GM21786 (cell line): ENCODE measurements around the gene TYSND1.
A peak's percentile ranks its signal among the peaks of the same experiment; 100 is the strongest.
"Not testable (repeated sequence)": the region's sequence is repeated elsewhere in the genome, so short reads cannot be mapped to it uniquely, and the experiment has no call there.

Experiments
- ATAC-seq: cut with Tn5 transposase; IDR thresholded peaks from one replicate; pipeline ENCODE4 v1.9.1; 2021; ENCODE audit not compliant: unreplicated experiment

The TYSND1 gene

DNA sequence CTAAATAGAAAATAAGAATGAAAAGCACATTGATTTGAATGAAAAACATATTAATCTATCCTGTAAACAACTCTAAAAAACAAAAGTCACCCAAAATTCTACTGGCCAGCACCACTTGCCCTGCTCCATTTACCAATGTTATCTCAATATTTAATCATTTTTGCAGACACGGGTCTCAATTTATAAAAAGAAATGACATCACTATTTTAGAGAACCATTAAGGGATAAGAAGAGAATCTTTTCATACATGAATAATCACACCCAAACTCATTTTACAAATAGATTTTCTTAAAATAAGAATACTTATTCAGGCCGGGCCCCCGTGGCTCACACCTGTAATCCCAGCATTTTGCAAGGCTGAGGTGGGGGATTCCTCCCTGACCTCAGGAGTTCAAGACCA, 19.9 kb upstream of the TYSND1 start:
- no peak for ATAC-seq

DNA sequence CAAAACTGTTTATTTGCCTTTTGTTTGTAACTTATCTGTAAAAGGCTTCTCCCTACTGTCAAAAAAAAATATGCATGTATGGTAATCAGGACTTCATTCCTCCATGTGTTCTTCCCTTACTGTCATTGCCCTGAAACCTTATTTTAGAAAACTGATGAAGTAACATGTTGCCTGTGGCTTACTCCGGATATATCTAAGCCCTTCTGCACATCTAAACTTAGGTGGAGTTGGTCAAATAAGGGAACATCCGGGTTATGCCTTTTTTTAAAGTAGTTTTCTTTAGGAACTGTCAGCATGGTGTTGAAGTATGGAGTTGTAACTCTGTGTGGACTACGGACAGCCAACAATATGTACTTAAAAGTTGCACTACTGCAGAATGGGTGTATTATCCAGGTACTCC, 17.7 kb upstream of the TYSND1 start:
- ATAC-seq, result no peak

DNA sequence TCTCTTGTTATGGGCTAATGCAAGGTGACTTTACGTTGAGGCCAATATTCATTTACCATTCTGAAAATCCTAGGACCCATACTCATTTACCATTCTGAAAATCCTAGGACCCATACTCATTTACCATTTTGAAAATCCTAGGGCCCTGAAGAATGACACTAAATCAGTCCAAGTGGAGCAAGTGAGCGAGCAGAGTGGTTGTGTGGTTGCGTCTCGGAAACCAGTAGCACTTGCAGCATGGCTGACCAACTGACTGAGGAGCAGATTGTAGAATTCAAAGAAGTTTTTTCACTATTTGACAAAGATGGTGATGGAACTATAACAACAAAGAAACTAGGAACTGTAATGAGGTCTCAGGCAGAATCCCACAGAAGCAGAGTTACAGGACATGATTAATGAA, 16.9 kb upstream of the TYSND1 start:
- no peak for ATAC-seq

DNA sequence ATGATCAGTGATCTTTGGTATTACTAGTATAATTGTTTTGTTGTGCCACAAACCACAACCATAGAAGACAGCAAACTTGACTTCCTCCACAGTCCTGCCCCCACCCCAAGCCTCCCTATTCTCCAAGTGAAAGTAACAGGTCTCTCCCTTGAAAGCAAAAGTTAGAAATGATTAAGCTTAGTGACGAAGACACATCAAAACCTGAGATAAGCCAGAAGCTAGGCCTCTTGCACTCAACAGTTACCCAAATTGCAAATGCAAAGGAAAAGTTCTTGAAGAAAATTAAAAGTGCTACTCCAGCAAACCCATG, 16.3 kb upstream of the TYSND1 start:
- peak; percentile 95 for ATAC-seq

DNA sequence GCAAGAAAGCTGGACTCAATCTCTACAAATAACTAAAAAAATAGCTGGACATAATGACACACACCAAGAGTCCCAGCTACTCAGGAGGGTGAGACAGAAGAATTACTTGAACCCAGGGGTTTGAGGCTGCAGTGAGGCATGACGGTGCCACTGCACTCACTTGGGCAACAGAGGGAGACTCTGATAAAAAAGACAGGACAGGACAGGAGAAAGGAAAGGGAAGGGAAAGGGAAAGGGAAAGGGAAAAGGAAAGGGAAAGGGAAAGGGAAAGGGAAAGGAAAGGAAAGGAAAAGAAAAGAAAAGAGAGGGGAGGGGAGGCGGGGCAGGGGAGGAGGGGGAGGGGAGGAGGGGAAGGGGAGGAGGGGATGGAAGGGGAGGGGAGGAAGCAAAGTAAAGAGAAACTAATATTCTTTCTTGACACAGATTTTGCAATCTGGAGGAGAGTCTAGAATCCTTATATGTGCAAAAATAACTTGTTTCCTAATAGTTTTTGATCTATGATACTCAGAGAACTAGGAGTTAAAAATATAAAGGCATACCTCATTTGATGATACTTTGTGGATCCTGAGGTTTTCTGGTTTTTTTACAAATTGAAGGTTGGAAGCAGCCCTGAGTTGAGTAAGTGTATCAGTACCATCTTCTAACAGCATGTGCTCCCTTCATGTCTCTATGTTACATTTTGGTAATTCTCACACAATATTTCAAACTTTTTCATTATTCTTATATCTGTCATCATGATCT, 15.8 kb upstream of the TYSND1 start:
- no peak for ATAC-seq

DNA sequence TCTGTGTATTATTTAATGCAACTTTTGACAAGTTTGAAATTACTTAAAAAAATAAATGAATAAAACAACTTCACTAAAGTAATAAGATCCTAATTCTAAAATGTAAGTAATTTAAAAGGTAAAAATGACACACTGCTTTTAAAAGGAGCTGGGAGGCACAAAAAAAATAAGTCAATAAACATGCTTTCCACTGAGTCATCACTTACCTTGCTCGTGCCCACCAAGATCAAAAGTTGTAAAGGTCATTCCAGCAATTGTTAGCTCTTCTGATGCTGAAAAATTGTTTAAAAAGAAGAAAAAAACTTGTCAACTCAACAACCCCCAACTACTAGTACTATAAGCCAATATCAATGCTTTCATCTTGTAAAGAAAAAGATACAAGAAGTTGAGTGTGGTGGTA, 14.3 kb upstream of the TYSND1 start:
- ATAC-seq, result no peak

DNA sequence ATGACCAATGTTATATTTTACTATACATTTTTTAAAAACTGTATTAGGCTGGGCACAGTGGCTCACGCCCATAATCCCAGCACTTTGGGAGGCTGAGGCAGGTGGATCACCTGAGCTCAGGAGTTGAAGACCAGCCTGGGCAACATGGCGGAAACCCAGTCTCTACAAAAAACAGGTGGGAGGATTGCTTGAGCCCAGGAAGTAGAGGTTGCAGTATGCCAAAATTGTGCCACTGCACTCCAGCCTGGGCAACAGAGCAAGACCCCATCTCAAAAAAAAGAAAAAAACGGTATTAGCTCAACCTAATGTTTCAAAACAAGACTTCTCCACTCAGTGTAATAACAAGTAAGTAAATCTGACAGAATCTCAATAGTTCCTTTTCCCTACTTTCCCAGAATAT, 12.9 kb upstream of the TYSND1 start:
- ATAC-seq, result not testable (repeated sequence)

DNA sequence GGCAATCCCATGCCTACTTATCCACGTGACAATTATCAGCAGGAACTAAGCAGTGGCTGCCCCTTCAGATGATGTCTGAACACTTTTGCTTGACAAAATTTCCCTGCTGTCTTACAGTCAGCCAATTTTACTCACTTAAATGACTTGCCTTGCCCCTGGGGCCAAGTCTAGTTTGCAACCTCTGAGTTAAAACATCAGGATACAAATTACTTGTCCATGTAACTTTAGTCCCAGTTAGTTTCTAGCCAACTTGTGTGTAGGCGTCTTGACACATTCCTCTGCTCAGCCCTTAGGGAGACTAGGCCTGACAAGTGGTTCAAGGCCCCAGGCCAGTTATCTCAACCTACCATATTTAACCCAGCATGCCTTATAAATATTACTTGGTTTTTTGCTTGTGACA, 11.6 kb upstream of the TYSND1 start:
- ATAC-seq, result no peak

DNA sequence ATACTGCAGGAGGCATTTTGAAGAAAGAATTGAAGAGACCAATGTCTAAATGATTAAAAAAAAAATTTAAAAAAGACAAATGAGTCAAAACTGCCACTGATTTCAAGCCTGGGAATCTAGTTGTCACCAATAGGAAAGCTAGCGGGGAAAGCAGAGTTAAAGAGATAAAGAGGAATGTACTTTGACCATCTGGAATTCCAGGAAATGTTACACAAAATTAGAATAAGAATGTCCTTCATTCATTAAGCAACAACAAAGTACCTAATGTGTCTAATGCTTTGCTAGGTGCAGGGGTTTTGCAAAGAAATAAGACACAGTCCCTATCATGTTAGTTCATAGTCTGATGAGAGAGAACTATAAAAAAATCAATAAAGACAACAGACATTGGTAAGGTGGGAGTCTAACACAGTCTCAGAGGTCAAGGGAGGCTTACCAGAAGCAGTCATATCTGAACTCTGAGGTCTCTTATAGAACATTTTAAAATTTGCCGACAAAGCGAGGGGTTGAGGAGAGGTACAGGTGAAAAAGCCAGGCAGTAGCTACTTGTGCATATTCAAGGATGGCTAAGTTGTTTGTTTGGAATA, 8.8 kb upstream of the TYSND1 start:
- no peak for ATAC-seq

DNA sequence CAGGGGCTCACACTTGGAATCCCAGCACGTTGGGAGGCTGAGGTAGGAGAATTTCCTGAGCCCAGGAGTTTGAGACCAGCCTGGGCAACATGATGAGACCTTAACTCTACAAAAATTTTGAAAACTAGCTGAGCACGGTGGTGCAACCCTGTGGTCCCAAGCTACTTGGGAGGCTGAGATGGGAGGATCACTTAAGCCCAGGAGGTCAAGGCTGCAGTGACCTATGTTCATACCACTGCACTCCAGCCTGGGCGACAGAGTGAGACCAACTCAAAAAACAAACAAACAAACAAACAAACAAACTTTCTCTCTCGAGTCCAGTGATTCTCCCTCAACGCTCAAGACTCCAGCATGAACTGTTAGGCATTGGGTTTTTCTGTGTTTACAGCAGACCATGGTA, 2.0 kb upstream of the TYSND1 start:
- ATAC-seq, result no peak

DNA sequence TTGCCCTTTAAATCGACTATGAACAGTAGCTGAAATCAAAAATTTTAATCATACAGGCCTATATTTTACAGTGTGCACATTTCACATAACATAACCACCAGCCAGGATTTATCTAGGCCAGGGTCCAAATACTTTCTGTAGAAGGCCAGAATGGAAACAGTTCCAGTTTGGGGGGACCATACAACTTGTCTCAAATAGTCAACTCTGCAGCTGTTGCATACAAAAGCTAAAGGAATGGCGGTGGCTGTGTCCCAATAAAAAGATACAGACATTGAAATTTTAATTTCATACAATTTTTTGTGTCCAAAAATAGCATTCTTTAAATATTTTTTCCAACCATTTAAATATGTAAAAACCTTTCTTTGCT, 742 bp upstream of the TYSND1 start:
- ATAC-seq, result no peak

DNA sequence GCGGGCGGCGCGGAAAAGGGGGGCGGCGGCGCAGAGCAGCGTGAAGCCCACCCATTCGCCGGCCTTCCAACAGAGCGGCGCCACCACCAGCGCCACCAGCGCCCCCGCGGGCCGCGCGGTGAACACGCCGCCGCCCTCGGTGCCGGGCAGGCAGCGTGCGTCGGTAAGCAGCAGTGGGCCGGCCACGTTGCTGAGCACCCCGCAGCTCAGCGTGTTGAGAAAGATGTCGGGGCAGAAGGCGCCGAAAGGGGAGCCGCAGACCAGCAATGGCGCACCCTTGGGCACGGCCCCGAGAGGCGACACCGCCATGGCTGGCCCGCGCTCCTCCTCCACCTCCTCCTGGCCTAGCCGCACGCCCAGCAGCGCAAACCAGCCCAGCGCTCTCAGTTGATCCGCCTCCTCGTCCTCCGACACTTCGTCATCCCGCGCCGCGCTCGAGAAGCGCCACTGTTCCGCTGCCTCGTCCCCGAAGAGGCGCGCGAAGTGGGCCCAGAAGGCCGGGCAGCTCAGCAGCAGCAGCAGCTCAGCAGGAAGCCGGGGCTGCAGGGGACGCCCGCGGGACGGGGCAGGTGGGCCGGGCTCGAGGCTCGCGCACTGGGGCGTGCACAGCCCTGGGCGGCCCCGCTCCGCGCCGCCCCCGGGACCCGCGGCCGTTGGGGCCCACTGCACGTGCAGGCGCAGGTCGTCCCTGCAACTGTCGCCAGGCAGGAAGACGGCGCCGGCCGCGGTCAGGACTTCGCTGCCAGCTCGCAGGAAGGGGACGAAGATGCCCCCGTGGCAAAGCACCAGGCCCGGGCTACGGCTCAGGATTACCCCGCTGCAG, 623 bp downstream of the TYSND1 start:
- peak; percentile 40 for ATAC-seq

DNA sequence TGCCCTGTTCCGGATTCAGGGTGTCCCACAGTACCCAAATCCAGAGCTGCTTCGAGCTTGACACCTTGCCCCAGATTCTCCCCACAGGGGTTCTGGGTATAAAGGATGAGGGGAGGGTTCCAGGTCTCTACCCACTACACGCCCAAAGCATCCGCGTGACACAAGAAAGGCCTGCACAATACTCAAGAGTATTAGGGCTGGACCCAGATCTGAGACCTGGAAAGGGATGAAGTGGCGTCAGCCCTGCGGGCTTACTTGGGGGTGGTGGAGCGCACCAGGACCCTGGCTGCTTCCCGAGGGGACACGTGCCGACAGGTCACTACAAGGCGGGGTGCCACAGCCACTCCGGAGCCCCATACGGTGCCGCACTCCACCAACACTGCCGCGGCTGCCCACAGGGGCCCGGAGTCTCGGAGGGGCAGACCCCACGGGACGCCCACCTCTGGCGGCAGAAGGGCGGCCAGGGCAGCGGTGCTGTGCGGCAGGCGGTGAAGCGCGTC, 1.3 kb downstream of the TYSND1 start:
- peak; percentile 2 for ATAC-seq

DNA sequence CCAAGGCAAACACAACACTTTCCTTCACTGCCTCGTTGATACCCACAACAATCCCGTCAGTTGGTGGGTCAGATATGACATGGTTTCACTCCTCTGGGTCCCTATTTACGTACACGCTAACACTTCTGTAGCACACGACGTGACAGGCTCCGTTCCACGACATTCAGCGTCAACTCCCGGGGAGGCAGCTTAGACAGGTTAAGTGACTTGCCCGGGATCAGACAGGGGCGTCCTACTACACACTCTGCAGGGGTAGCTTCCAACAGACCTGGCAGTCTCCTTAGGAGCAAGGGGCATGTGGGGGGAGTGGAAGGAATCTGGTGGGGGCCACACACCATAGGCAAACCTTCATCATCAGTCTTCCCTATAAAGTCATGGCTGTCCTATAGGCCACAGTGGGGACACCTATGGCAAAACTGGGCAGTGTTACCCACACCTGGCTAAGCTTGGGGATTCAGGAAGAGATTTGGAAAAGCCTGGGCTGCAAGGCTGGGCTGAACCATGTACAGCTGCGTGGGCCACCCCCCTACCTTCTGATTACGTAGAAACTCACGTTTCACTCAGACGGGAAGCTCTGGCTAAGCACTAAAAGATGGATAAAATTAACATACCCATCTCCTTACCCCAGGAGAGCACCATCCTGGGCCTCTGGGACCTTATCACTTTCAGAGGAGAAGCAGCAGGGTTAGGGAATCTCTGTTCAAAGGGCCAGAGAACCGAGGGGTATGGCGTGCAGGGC, 2.0 kb downstream of the TYSND1 start:
- no peak for ATAC-seq

DNA sequence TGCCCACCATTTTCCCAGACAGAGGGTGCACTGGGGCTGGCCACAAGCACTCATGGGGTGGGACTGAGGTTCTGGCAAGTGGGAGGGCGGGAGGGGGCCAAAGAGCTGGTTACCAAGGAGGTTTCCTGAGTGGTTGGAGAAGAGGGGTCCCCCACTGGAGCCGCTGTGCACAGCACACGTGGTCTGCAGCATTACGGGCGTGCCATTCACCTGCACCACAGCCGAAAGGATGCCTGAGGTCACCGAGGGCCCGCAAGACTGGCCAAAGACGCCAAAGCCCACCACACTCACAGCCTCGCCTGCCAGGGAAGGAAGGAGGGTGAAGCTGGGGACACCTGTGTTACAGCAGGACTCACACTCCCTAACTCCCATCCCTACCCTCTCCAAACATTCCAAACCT, 3.9 kb downstream of the TYSND1 start:
- no peak for ATAC-seq

DNA sequence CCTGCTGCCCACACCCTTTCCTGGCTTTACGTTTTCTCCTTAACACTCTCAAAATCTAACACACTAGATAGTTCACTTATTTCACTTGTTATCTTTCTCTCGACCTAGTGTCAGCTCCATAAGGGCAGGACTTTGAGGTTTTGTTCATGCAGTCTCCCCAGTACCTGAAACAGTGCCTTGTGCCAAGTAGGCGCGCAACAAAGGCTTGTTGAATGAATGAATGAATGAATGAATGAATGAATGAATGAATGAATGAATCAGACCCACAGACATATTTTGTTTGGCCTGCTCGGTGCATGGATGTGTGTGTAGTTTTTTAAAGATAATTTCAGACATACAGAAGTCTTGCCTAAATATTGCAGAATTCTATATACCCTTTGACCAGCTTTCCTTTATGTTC, 6.2 kb downstream of the TYSND1 start:
- no peak for ATAC-seq

DNA sequence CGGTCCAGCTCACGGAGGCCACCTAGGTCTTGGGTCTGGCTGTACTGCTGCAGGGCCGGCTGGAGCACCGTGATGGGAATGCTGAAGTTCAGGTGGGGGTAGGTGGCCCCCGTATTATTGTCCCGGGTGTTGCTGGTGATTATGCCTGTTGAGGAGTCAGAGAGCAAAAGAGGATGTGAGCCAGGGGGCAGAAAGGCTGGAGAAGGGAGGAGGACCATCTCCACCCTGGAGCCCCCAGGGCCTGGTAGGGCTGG, 6.6 kb downstream of the TYSND1 start:
- ATAC-seq, result no peak

DNA sequence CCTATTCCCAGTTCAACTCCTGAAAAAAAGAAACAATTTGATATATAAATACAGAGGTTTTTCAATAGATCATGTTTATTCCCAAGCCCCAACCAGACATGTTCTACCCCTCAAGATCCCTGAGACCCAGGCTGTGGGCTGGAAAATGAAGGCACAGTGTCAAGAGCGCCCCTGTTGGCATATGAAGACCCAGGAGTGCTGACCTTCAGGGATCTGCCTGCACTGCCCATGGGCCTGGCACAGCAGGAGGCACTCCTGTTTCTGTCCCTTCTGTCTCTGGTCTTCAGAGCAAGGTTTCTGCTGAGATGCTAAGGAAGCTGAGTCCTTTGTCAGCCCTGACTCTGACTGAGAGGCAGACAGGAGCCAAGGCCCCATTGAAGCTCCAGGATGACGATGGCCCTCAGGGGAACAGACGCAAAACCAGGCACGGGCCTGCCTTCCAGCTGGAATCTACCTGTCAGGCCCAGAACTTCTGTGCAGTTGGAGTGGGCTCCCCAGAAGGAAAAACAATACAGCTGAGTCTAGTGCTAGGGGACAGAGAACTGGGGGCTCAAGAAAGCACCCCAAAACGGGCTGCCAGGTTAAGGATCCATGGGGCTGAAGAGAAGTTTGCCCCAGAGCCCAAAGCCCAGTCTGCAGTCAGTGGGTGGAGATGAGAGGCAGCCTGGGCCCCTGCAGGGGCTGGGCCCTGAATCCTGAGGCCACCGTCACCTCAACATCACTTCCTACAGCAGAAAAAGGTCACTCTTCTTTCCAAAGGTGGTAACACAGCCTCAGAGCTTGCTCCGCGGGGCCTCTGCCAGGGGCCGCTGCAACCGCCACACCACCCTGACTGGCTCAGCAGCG, 7.1 kb downstream of the TYSND1 start:
- ATAC-seq, result no peak

DNA sequence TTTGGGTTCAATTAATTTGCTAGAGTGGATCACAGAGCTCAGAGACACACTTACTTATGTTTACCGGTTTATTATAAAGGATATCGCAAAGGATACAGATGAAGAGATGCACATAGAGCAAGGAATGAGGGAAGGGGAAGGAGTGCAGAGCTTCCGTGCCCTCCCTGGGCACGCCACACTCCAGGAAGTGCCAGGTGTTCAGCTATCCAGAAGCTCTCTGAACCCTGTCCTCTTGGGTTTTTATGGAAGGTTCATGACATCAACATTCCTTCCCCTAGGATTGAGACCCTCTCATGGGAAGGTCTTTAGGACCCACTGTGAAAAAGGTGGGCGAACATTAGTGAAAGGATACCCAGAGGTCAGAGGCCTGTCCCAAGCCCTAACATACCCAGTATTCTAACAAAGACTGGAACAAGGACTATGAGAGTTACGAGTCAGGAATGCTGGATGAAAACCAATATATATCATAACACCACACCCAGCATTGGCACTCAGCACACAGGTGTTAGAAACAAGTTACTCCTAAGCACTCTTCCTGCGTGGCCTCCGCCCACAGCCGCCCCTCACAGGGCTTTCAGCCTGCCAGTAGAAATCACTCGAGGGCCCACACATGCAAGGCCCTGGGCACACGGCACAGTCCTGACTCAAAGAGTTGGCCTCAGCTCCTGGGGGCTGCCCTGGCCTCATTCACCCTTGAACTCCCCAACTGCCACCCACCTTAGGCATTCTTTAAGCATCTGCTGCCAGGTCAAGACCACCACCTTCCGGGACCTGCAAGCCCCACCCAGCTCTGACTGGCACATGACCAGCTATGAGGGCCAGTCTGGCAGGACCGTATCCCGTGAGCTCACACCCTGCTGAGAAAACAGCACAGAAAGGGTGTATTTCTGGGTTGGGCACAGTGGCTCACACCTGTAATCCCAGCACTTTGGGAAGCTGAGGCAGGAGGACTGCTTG, 8.3 kb downstream of the TYSND1 start:
- ATAC-seq, result no peak

DNA sequence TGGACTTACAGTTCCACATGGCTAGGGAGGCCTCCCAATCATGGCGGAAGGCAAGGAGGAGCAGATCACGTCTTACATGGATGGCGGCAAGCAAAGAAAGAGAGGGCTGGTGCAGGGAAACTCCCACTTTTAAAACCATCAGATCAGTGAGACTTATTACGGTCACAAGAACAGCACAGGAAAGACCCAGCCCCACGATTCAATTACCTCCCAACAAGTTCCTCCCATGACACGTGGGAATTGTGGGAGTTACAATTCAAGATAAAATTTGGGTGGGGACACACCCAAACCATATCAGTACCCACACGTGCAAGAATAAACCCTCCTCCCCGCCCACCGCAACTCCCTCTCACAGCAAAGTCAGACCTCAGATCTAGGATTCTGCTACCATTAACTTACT, 9.4 kb downstream of the TYSND1 start:
- no peak for ATAC-seq
